ENCODE measurements around the gene PACS1.

GRCh38 chr11:66143996-66144678, 74.1 kb downstream of the PACS1 start:
- TF ChIP-seq TAF1 (IDR thresholded peaks at IDR 0.05; ENCODE audit: low read depth, low read length) (no peak), POU2F2 (IDR thresholded peaks at IDR 0.05; ENCODE audit: low read depth, low read length) (no peak)

Data from GM12891 (cell line).